Measurements from ENCODE around the gene CD1C.

- TF ChIP-seq CTCF (IDR thresholded peaks at IDR 0.05; ENCODE audit: low read depth, low read length, missing input control) (no peak), REST (IDR thresholded peaks at IDR 0.05) (no peak), RAD21 (IDR thresholded peaks at IDR 0.05) (no peak), GABPA (IDR thresholded peaks at IDR 0.05 in 1 of 2, conservative IDR thresholded peaks at IDR 0.05 in 1 of 2) (no peak)
These were observed 3.2 kb upstream of the CD1C start for GRCh38 chr1:158286487-158286886.

All from liver (tissue), 3 donors.